K562 (cell line): ENCODE results near the gene EMD. TPM values are rescaled to one million over a fixed set of nuclear protein-coding genes. Genes with fewer than 3 reads are reported as not detected.
A peak's percentile ranks its signal among the peaks of the same experiment; 100 is the strongest.

Source experiments
- FOXK1 ChIP-seq: sonication (generic); formaldehyde crosslinking; IDR thresholded peaks from 2 replicates; pipeline ENCODE4 v1.8.0; 2022; ENCODE audit warnings: missing genetic modification reagents, mild to moderate bottlenecking, borderline replicate concordance
- RBFOX2 ChIP-seq: fragments of 200-400 bp; formaldehyde crosslinking; IDR thresholded peaks from 2 replicates; pipeline ENCODE4 v1.6.1; 2017; ENCODE audit warnings: low read depth, mild to moderate bottlenecking, low read length, moderate library complexity
- polyA plus RNA-seq, 8 experiments: library from polyadenylated mRNA; depleted of rRNA in 4 of 8; stranded (reverse) in 5 of 8; unstranded in 3 of 8; fragments of >200 nt; fragmentation: Nextera tagmentation in 2 of 8; fragmentation: Illumina TruSeq in 1 of 8; extraction: Ambion mirVana in 2 of 8; extraction: Trizol in 1 of 8; gene quantifications; 2 replicates each; pipeline versions ENCODE4 v1.2.1 to v1.2.3, GENCODE V29; 2011 to 2014; ENCODE audit warnings: inconsistent platforms in 1 of 8, missing spikeins in 1 of 8
- total RNA-seq, 7 experiments: library from RNA; depleted of rRNA in 6 of 7; stranded (reverse); fragments of >200 nt in 6 of 7; fragmentation: Illumina TruSeq in 2 of 7; extraction: Trizol in 2 of 7; gene quantifications; 2 replicates each; pipeline versions ENCODE4 v1.2.1 to v1.2.3, GENCODE V29; 2011 to 2021; ENCODE audit warnings: low replicate concordance in 1 of 7
- TF ChIP-seq, protein P1 (sequence below): fragments of 200-600 bp; sonication (generic); IDR thresholded peaks from one replicate; pipeline ENCODE4 v1.6.1; 2012; ENCODE audit warnings: mild to moderate bottlenecking, low read depth, low read length, inconsistent platforms

Gene EMD
- total and polyA plus RNA-seq, 9 of the 15 experiments (the other 6 are each of a cell fraction or from before 2014, with no cell fraction given): 2.3 to 206 (median 61.9) TPM

DNA sequence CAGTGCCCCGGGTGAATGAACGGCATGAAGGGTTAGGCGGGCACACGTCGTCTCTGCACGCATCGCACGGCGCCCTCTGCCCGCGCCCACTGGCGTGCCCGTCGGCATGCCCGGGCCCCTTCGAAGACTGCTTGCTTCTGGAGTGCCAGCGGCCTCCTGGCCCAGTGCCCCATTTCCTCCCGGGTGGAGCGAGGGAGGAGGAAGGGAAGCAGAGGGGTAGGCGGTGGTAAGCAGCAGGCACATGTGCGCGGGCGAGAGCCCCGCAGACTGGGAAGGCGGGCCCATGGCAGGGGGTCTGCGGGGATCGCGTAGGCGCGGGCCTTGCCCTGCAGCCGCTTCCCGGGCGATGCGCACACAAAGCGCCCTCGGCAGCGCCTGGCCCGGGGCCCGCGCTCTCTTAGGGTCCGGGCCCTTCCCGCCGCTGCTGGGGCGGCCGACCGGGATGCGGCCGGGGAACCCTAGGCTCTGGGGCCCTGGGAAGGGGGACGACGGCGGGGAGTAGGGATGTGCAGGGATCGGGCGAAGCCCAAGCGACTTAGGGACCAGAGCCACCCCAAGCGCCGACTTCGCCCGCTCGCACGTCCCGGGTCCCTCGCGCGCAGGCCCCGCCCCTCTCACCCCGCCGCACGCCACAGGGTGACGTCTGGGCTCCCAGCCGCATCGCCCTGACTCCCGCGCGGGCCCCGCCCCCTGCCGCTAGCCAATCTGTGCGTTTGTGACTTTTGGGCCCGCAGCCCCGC lies 866 bp upstream of the EMD start (continued):
- TF ChIP-seq, protein P1, sequence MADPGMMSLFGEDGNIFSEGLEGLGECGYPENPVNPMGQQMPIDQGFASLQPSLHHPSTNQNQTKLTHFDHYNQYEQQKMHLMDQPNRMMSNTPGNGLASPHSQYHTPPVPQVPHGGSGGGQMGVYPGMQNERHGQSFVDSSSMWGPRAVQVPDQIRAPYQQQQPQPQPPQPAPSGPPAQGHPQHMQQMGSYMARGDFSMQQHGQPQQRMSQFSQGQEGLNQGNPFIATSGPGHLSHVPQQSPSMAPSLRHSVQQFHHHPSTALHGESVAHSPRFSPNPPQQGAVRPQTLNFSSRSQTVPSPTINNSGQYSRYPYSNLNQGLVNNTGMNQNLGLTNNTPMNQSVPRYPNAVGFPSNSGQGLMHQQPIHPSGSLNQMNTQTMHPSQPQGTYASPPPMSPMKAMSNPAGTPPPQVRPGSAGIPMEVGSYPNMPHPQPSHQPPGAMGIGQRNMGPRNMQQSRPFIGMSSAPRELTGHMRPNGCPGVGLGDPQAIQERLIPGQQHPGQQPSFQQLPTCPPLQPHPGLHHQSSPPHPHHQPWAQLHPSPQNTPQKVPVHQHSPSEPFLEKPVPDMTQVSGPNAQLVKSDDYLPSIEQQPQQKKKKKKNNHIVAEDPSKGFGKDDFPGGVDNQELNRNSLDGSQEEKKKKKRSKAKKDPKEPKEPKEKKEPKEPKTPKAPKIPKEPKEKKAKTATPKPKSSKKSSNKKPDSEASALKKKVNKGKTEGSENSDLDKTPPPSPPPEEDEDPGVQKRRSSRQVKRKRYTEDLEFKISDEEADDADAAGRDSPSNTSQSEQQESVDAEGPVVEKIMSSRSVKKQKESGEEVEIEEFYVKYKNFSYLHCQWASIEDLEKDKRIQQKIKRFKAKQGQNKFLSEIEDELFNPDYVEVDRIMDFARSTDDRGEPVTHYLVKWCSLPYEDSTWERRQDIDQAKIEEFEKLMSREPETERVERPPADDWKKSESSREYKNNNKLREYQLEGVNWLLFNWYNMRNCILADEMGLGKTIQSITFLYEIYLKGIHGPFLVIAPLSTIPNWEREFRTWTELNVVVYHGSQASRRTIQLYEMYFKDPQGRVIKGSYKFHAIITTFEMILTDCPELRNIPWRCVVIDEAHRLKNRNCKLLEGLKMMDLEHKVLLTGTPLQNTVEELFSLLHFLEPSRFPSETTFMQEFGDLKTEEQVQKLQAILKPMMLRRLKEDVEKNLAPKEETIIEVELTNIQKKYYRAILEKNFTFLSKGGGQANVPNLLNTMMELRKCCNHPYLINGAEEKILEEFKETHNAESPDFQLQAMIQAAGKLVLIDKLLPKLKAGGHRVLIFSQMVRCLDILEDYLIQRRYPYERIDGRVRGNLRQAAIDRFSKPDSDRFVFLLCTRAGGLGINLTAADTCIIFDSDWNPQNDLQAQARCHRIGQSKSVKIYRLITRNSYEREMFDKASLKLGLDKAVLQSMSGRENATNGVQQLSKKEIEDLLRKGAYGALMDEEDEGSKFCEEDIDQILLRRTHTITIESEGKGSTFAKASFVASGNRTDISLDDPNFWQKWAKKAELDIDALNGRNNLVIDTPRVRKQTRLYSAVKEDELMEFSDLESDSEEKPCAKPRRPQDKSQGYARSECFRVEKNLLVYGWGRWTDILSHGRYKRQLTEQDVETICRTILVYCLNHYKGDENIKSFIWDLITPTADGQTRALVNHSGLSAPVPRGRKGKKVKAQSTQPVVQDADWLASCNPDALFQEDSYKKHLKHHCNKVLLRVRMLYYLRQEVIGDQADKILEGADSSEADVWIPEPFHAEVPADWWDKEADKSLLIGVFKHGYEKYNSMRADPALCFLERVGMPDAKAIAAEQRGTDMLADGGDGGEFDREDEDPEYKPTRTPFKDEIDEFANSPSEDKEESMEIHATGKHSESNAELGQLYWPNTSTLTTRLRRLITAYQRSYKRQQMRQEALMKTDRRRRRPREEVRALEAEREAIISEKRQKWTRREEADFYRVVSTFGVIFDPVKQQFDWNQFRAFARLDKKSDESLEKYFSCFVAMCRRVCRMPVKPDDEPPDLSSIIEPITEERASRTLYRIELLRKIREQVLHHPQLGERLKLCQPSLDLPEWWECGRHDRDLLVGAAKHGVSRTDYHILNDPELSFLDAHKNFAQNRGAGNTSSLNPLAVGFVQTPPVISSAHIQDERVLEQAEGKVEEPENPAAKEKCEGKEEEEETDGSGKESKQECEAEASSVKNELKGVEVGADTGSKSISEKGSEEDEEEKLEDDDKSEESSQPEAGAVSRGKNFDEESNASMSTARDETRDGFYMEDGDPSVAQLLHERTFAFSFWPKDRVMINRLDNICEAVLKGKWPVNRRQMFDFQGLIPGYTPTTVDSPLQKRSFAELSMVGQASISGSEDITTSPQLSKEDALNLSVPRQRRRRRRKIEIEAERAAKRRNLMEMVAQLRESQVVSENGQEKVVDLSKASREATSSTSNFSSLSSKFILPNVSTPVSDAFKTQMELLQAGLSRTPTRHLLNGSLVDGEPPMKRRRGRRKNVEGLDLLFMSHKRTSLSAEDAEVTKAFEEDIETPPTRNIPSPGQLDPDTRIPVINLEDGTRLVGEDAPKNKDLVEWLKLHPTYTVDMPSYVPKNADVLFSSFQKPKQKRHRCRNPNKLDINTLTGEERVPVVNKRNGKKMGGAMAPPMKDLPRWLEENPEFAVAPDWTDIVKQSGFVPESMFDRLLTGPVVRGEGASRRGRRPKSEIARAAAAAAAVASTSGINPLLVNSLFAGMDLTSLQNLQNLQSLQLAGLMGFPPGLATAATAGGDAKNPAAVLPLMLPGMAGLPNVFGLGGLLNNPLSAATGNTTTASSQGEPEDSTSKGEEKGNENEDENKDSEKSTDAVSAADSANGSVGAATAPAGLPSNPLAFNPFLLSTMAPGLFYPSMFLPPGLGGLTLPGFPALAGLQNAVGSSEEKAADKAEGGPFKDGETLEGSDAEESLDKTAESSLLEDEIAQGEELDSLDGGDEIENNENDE: no peak
- TF ChIP-seq FOXK1 (CRISPR knock-in tag) (no peak), RBFOX2 (peak; percentile 69)
